Neural cell (in vitro differentiated cells): ENCODE measurements around the gene PCDHAC2.

Experiments
- EP300 ChIP-seq: fragments of 450-650 bp; conservative IDR thresholded peaks from 2 replicates; pipeline ENCODE4 v1.6.1; 2014; ENCODE audit warnings: antibody characterized with exemption, mild to moderate bottlenecking, moderate library complexity; ENCODE audit not compliant: poor library complexity, severe bottlenecking
- EZH2 ChIP-seq: fragments of 200-600, 300-800 bp; shearing (Covaris generic), sonication (generic); IDR thresholded peaks from 2 replicates; pipeline ENCODE4 v1.6.1; 2014; ENCODE audit warnings: antibody characterized with exemption, low read length, borderline replicate concordance, mild to moderate bottlenecking; ENCODE audit not compliant: insufficient read depth, poor library complexity, severe bottlenecking
- MXI1 ChIP-seq: fragments of 450-650 bp; conservative IDR thresholded peaks from 2 replicates; pipeline ENCODE4 v1.6.1; 2014; ENCODE audit warnings: antibody characterized with exemption, mild to moderate bottlenecking; ENCODE audit not compliant: poor library complexity, severe bottlenecking
- POLR2AphosphoS5 ChIP-seq: IDR thresholded peaks from 2 replicates; pipeline ENCODE4 v1.6.1; 2012
- RAD21 ChIP-seq: fragments of 450-650 bp; conservative IDR thresholded peaks from 2 replicates; pipeline ENCODE4 v1.6.1; 2014; ENCODE audit warnings: antibody characterized with exemption, mild to moderate bottlenecking, moderate library complexity
- TAF1 ChIP-seq: IDR thresholded peaks from 2 replicates; pipeline ENCODE4 v1.6.1; 2012; ENCODE audit warnings: low read depth
- TF ChIP-seq, protein P1 (sequence below): fragments of 450-650 bp; IDR thresholded peaks from 2 replicates; pipeline ENCODE4 v1.5.1; 2014; ENCODE audit warnings: antibody characterized with exemption, mild to moderate bottlenecking, moderate library complexity; ENCODE audit not compliant: poor library complexity, severe bottlenecking
- TF ChIP-seq, protein P2 (sequence below): IDR thresholded peaks from 2 replicates; pipeline ENCODE4 v1.6.1; 2012; ENCODE audit warnings: borderline replicate concordance

DNA sequence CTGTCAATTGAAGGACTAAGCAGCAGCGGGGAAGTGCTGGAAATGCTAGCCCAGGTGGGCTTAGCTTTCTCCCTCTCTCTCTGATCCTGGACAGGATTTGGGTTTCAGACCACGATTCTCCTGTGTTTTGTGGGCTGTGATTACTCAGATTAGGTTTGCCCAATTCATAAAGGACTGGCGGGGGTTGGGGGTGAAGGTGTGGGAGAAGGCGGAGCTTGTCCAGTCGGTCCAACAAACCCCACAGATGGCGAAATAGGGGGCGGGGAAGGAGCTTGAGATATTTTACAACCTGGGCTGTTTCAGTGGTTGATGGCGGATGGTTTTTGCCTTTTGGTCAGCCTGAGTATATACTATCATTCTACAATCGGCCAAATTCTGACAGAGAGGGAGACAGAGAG is 35.2 kb downstream of the PCDHAC2 start:
- TF ChIP-seq MXI1, result no peak
- TF ChIP-seq, protein P1, sequence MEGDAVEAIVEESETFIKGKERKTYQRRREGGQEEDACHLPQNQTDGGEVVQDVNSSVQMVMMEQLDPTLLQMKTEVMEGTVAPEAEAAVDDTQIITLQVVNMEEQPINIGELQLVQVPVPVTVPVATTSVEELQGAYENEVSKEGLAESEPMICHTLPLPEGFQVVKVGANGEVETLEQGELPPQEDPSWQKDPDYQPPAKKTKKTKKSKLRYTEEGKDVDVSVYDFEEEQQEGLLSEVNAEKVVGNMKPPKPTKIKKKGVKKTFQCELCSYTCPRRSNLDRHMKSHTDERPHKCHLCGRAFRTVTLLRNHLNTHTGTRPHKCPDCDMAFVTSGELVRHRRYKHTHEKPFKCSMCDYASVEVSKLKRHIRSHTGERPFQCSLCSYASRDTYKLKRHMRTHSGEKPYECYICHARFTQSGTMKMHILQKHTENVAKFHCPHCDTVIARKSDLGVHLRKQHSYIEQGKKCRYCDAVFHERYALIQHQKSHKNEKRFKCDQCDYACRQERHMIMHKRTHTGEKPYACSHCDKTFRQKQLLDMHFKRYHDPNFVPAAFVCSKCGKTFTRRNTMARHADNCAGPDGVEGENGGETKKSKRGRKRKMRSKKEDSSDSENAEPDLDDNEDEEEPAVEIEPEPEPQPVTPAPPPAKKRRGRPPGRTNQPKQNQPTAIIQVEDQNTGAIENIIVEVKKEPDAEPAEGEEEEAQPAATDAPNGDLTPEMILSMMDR, result no peak
- TF ChIP-seq, protein P2, sequence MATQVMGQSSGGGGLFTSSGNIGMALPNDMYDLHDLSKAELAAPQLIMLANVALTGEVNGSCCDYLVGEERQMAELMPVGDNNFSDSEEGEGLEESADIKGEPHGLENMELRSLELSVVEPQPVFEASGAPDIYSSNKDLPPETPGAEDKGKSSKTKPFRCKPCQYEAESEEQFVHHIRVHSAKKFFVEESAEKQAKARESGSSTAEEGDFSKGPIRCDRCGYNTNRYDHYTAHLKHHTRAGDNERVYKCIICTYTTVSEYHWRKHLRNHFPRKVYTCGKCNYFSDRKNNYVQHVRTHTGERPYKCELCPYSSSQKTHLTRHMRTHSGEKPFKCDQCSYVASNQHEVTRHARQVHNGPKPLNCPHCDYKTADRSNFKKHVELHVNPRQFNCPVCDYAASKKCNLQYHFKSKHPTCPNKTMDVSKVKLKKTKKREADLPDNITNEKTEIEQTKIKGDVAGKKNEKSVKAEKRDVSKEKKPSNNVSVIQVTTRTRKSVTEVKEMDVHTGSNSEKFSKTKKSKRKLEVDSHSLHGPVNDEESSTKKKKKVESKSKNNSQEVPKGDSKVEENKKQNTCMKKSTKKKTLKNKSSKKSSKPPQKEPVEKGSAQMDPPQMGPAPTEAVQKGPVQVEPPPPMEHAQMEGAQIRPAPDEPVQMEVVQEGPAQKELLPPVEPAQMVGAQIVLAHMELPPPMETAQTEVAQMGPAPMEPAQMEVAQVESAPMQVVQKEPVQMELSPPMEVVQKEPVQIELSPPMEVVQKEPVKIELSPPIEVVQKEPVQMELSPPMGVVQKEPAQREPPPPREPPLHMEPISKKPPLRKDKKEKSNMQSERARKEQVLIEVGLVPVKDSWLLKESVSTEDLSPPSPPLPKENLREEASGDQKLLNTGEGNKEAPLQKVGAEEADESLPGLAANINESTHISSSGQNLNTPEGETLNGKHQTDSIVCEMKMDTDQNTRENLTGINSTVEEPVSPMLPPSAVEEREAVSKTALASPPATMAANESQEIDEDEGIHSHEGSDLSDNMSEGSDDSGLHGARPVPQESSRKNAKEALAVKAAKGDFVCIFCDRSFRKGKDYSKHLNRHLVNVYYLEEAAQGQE, result peak; percentile 78
- no peak for TF ChIP-seq EP300
- TF ChIP-seq EZH2, result no peak
- TF ChIP-seq POLR2AphosphoS5, result peak; percentile 29
- no peak for TF ChIP-seq RAD21
- TF ChIP-seq TAF1, result no peak
